OCI-LY3 (cell line): Measurements from ENCODE around the gene ARHGAP42.

Experiments
- EZH2phosphoT487 ChIP-seq: fragments of 200-600 bp; shearing (Covaris generic); IDR thresholded peaks from 2 replicates; pipeline ENCODE4 v1.6.1; 2018; ENCODE audit warnings: antibody characterized with exemption, mixed run types, low read depth
- TF ChIP-seq, protein P1 (sequence below): fragments of 200-600, 300-600 bp; sonication (generic); IDR thresholded peaks from 2 replicates; pipeline ENCODE4 v1.5.1; 2014; ENCODE audit warnings: antibody characterized with exemption, low read length, low read depth

DNA sequence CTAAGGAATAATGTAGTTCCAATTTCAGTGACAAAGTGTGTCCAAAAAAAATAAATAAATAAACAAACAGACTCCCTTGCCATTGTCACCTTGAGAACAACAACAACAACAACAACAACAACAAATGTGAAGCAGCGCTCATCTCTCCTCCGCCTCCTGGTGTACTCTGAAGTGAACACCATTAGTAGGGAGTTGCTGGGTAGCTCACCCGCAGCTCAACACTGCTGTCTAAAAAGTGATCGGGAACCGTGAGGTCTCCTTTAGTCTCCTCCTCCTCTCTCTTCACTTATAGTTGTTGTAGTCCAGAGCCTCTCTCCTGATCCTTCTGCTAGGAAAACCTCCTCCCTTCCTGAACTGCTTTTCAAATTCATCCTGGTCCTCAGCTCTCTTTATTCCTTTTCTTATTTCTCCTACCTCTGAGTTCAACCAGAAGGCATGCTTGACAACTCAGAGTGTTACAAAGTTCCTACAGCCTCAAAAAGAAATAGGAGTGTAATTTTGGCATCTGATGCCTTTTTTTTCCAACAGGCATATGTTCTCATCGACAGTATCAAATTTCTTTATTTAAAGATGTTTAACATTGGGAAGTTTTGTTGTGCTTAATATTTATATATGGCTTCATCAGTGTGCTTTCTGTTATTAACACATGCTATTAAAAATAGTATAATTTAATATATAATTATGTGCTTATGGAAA, 227.5 kb downstream of the ARHGAP42 start:
- TF ChIP-seq, protein P1, sequence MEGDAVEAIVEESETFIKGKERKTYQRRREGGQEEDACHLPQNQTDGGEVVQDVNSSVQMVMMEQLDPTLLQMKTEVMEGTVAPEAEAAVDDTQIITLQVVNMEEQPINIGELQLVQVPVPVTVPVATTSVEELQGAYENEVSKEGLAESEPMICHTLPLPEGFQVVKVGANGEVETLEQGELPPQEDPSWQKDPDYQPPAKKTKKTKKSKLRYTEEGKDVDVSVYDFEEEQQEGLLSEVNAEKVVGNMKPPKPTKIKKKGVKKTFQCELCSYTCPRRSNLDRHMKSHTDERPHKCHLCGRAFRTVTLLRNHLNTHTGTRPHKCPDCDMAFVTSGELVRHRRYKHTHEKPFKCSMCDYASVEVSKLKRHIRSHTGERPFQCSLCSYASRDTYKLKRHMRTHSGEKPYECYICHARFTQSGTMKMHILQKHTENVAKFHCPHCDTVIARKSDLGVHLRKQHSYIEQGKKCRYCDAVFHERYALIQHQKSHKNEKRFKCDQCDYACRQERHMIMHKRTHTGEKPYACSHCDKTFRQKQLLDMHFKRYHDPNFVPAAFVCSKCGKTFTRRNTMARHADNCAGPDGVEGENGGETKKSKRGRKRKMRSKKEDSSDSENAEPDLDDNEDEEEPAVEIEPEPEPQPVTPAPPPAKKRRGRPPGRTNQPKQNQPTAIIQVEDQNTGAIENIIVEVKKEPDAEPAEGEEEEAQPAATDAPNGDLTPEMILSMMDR, result no peak
- no peak for TF ChIP-seq EZH2phosphoT487
